Ishikawa (cell line): ENCODE results near the gene TUFM.

ENCODE experiments used
- CEBPB ChIP-seq: IDR thresholded peaks from 2 replicates; pipeline ENCODE4 v1.6.1; 2012
- TCF12 ChIP-seq: IDR thresholded peaks from 2 replicates; pipeline ENCODE4 v1.6.1; 2012; ENCODE audit warnings: low read depth
- YY1 ChIP-seq: IDR thresholded peaks from 2 replicates; pipeline ENCODE4 v1.6.1; 2012; ENCODE audit warnings: low read depth

DNA sequence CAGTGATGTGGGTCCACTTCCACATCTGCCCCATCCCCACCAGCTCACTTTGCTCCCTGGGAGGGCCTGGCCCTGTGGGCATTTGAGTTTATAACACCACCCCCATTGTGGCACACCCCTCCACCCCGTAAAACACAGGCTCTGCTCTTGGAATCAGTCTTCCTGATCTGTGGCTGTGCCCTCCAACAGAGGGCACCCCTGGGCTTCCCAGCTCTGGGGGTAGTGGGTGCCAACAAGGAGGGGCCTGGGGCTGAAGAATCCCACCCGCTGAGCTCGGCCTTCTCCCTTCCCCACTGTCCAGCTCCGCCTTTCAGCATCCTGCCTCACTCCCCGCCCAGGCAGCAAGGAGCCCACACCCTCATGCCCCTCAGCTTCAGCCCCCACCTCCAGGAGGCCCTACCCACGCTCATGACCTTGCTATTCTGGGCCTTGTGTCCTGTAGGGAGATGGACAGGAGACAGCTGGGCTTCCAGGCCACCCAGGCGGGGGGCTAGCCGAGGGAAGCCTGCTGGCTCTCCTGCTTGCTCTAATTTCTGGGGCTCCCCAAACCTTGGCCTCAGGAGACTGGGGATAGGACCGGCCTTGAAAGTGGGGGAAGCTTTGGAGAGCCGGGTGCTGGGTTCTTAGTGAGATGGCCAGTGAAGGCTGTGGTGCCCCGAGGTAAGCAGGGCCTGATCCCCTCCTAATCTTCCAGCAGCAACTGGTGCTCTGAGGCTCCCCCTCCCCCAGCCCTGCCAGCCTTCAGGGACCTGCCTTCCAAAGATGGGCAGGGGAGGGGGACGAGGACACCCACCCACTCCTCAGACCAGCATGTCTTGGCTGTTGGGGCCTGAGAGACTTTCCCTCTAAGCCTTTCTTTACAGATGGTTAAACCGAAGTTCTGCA is 29.2 kb upstream of the TUFM start:
- TF ChIP-seq TCF12 (no peak), CEBPB (no peak), YY1 (no peak)
